NCI-H1436 treated with DMSO at 0.1 percent for 48 hours (cell line): Measurements from ENCODE around the gene AKAP13.

ENCODE experiments used
- DNase-seq: peaks from one replicate; lab custom pipeline; 2025; lab: John Stamatoyannopoulos, UW

Gene AKAP13

DNA sequence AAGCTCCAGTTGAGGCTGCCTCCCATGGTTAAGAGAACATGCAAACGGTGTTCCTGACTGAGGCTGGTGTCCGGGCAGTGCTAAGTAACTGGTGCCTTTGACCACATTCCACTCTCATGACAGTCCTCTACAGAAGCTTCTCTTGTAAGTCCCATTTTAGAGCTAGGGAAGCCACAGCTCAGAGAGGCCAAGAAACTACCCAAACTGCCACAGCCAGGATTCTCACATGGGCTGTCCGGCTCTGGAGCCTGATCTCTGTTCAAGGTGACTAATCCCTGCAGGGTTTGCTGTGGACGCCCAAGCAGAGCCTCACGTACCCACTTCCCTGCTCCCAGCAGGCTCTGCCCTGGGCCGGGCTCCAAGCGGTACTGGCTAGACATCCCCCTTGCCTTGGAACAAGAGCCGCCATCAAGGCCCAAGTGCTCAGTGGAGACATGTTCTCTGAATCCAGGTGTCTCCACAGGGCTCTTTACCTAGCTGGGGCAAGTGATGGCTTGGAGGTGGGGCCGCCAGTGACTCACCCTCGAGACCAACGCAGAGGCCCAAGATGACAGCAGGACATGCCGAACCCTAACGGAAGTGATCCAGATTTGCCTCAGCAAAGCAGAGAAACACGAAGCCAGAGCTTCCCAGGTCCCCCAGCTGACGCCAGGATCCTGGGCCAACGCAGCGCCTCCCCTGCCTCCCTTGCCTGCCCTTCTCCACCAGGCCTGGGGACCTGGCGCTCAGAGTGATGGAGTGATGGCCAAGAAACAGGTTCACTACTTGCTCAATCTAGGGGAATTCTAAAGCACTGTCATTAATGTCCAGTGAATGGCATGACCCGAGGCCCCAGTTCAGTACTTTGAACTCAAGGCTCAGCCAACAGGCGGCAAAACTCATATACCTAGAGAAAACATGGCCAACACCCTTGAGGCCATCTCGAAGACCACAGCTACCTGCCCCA lies 390.0 kb downstream of the AKAP13 start:
- DNase-seq = no peak

DNA sequence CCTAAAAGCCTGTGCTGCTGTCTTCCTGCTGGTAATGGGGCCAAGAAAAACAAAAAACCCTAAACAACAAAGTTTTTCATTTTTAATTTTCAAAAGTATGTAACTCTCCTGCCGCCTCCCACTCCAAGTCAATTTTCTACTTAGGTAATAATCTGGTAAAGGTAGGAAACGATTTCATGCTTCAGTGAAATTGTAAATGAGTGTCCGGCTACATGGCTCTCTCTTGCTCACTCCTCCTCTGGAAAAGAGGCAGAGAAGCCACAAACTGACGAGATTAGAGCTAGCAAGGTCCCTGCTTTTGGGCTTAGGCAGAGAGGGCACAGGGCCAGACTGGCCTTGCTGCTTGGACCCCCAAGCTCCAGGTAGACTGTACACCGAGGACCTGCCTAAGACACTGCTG lies 390.9 kb downstream of the AKAP13 start:
- no peak for DNase-seq

DNA sequence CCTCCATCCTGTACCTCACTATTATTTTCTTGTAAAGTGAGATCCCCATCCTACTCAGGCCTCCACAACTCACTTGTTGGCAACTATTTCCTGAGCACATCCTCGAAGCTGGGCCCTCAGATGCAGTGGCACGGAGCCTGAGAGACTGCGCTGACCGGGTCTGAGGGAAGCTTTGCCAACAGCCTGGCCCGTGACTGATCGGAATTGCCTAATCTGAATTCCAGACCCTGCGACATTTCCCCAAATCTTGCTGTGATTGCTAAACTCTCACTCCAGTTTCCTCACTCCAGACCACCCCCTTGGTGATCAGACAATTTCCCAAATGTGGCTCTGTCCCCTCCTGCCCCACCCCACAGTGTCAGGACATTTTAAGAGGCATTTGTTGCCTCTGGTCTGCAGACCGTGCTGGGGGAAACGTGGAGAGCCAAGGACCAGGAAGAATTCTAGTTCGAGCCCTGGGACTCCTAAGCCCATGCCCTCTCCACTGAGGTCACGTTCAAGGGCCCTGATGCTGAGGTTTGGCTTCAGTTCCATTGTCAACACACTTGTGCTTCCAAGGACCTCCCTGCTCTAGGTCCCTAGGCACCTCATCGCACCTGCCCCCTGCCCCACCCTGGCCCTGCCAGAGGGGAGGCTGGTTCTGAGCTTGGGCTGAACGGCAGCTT lies 391.5 kb downstream of the AKAP13 start:
- no peak for DNase-seq

DNA sequence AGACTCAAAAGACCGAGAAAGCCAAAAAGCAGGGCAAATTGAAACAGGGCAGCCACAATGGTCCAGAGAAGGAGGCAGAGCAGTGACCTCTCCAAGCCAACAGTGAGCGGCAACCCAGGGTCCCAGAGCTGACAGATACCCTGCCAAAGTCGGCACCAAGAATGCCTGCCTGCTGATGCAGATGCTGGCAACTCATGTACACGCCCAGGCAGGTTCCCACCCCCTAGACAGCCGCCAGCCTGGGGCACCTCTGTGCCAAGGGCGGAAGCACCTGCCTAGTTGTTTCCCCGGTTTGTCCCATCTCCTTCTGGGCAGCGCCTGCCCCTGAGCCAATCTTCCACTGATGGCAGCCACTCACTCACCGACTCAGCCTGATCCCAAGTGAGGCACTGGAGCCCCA lies 392.3 kb downstream of the AKAP13 start:
- DNase-seq = no peak

DNA sequence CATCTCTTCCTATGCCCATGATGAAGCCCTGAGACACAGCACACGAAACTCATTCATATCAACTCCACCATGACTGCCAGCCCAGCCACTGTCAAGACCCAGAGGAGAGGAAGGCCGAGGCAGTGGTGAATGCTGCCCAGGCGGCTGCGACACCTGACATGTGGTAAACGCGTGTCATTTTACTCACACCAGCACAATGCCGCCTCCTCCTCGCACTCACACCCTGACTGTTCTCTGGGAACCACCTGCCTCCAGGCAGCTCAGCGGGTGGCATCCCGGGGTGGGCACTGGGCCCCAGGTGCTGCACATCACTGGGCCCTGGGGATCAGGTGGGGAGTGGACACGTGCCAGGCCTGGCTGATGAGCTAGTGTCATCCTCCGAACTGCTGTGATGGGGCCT lies 392.8 kb downstream of the AKAP13 start:
- DNase-seq = no peak

DNA sequence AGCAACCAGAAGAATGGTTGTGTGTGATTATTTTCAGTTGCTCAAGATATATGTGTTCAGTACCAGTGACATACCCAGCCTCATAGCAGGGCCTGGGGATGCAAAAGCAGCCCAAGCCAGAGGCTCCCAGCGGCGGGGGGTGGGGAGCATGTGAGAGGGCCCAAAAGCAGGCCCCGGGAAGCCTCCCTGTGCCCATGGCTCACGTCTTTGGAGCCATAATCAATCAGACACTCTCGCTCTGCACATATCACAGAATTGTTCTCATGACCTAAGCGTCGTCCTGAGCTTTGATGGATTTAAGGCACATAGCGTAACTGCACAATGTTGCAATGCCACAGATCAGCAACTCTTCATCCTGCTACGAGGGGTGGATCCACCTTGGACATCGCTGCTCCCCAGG lies 393.6 kb downstream of the AKAP13 start:
- no peak for DNase-seq

DNA sequence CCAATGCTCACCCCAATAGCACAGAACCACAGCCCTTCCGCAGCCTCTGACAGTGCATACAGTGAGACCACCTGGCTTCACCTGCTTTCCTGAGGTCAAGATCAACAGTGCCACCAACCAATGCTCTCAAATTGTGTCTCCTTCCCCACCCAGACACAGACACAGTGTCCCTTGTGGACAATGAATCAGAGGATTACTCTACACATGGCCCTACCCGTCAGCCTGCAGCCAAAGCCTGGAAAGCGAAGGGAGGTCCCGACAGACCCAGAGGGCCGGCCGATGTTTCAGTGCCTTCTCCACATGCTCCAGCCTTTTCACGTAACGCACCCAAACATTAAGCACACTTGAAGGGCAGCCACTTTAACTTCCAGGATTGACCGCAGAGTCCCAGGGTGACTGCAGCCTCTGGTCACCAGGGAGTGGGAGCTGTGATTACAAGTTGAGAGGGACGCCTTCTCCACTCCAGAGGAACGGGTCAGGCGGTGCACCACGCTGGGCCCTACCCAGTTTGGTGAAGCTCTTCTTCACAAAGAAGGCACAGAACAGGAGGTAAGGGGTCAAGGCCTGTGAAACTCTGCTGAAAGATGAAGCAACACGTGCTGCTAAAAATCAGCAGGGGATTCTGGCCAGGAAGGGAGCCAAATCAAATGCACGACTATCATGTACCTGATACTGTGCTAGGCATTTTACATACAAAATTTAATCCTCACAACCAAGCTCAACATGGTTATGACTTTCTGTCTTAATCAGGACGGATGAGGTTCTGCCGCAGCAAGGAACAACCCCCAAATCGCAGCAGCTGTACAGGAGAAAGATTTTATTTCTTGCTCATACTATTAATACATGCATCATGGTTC lies 397.1 kb downstream of the AKAP13 start:
- no peak for DNase-seq

DNA sequence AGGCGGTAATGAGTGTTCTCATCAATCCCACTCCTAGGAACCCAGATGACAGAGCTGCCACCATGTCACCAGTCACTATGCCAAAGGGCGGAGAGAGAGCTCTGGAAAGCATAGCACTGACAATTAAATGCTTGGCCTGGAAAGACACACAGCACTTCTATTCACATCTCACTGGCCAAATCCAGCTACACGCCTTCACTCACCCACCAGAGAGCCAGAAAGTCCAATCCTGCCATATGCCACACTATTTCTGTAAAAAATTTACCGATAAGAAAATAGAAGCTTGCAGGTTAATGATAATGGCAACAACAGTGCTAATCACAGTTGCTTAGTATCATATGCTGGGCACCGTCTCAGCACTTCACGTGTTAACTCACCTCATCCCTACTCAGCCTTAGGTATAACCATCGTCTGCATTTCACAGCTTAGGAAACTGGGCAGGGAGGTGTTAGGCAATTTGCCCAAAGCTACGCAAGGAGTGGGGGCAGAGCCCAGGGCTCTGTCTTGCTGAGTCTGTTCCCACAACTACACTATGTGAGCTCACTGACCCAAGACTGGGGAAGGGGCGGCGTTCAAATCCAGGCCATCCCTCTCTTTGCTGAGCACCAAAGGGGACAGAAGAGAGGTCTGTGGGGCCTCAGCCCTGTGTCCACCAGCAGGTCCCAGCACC lies 397.8 kb downstream of the AKAP13 start:
- no peak for DNase-seq

DNA sequence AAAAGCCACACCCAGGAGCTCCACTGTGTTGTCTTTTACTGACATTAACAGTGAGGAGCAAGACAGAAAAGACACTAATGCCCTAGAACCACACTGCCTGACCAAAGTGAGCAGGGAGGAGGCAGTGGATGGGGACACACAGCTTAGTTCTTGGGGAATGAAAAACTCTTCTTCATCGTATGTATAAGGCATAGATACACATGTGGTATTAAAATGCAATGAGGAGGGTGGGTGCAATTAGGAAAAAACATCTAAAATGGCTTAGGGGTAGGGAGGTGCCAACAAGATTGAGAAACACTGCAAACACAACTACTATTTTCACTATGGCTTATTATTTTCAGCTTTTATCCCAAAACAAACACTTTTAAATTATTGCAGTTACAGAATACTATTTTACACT lies 398.8 kb downstream of the AKAP13 start:
- DNase-seq = no peak

DNA sequence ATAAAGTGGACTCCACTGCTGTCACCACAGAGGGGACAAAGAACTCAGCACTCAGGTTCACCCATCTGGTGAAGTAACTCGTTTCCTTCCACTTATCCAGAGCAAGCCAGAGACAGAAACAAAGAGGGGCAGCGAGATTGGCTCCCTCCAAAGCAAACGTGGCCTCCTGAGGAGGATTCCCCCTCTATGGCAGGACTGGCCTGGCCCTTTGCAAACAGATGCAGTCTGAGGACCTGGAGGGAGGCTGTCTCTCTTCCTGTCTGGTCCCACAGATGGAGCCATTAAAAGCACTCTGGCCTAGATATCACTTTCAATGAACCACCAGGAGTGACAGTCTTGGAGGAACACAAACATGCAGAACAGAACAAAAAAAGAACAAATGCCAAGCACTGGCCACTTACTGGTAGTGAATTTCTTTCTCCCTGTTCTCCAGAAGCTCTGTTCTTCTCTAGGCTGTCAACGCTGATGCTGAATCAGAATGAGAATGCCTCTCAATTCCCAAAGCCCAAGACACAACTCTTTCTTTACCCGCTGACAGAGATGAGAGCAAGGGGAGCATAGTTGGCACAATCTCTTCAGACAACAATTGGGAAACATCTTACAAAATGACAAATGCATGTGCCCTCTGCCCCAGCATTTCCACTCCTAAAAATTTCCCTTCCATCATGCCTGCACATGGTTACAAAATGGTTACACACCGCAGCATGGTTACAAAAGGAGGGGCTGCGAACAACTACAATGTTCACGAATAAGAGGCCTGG lies 400.0 kb downstream of the AKAP13 start:
- DNase-seq = no peak

DNA sequence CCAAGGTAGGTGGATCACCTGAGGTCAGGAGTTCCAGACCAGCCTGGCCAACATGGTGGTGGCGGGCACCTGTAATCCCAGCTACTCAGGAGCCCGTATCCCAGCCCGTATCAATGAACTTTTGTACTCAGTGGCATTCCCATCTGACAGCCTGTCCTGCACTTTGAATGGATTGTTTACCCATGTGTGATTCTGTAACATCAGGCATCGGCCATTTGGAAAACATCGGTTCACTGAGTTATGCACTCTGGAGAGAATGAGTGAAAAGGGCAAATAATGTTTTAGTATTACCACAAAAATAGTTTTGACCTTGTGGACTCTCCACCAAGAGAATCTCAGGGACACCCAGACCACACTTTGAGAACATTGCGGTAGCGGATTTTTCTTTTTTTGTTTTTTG lies 400.7 kb downstream of the AKAP13 start:
- DNase-seq = no peak

DNA sequence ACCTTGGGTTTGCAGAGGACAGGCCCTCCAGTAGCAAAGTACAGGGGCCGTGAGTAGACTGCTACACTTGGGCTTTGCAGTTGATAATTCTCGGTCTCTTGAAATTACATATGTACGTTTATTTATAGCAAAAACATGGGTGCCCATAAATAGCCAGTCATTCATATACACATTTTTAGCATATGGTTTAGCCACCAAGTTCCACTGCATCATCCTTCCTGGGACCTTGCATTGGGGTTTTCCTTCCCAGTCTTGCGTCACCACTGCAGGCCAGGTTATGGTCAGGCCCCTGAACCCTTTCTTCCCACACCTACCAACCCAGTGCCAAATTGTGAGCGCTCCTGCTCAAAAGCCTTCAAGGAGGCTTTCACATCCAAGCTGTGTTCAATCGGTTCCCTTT lies 401.7 kb downstream of the AKAP13 start:
- DNase-seq = no peak

DNA sequence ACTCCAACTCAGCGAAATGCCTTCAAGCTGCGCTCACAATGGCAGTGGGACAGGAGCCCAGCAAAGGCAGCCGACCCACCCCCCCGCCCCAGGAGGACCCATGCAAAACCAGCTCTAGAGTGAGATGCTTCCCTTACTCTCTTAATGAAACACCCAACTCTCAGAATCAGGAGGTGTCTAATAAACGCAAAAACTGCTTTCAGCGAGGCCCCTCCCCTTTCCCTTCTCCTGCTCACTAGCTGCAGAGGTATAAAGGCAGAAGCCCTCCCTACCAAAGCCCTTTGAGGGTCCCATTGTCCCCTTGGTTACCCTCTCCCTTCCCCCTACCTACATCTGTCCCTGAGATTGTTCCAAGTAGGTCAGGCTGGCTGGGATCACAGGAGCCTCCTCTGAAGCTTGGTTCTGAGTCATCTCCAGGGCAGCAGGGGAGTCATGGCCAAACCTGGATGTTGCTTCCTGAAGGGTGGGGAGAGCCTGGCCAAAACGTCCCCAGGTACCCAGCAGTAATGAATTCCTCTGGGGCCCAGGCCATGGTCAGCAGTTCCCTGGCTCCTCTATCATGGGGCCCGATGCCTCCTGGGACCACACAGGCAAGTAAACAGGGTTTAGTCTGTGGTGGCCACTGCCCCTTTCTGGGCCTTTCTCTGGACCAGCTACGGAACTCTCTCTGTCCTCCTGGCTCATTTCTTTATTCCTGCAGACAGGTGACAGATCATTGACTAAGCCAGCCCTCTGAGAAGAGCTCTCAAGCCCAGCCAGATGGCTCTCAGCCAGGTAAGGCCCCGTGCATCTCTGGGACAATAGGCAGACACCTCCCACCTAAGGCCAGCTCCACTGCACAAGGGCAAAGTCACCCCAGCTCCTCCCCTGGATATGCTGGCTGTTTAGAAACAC lies 405.7 kb downstream of the AKAP13 start:
- DNase-seq = peak; percentile 25

DNA sequence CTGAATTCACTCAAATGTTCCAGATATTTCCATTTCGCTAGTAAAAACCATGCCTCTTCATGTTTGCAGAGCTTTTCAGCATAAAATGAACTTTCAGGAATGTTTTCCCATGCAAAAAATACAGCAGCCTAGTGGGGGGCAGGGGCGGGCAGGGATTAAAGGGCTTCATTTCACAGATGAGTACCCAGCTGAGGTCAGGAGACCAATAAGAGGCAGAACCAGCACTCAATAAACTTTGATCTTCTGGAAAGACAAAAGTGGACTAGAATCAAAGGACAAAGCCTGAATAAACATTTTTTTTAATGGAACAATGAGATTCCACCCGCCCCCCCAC lies 406.3 kb downstream of the AKAP13 start:
- DNase-seq = no peak

DNA sequence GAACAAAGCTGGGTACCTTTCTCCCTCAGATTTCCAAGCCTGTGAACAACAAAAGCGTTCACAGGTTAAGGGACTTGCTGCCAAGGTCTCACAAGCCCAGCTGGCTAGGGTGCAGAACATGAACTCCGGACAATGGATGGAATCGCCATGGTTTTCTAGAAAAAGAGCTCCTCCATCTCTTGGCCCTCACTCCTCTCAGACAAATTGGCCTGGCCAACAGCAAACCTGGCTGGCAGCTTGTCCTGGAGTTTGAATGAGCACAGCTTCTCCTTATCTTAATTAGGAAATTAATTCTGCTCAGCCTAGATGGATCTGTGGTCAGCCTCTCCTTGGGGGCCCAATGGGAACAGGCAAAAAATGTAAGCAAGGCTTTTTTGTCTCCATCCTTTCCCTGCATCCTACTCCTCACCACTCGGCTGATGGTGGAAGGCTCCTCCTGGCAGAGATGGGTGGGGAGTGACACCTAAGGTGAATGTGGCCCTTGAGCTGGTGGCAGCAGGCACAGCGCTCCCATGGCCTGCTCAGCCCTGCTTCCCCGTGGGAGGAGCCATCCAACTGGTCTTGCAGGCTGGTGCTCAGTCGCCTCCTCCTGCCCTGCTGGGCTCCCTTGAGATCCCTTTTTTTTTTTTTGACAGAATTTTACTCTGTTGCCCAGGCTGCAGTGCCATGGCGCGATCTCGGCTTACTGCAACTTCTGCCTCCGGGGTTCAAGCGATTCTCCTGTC lies 408.5 kb downstream of the AKAP13 start:
- DNase-seq = no peak

DNA sequence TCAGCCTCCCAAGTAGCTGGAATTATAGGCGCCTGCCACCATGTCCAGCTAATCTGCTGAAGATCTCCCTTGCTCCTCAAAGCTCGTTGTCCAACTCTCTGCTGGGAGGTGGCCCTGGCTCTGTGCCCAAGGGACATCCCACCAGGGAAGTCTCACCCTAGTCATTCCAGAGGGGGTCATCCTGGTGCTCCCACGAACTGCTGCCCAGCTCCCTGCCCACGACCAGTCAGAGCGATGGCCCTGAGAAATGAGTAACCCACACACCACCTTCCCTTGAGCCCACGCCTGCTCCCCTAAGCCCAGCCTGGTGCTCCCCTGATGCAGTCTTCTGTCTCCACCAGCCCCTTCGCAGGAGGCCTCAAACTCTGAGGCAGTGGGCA lies 409.1 kb downstream of the AKAP13 start:
- no peak for DNase-seq

DNA sequence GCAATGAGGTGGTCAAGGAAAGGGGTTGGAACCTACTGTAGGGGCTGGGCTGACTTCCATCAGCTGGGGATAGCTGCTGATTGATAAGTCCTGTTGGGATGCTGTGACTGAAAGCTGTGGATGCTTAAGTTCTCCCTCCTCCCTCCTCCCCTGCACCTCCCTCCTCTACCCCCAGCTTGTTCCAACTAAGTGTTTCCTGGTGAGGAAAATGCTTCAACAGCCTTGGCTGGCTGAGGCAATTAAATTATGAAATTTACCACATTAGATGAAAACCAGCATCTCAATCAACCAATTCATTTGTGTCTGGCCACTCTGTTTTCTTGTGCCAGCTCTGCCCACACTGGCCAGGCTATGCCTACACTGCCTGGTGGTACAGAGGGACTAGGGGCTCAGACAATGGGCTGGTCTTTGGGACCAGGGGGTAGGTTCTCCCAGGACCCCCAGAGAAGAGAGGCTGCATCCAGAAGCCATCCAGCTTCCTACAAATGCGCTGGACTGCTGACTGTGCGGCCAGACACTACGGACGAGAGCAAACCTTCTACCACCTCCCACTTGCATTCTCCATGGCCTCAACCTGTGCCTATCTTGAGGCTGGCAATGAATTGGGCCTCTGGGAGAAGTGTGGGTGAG lies 411.8 kb downstream of the AKAP13 start:
- no peak for DNase-seq

DNA sequence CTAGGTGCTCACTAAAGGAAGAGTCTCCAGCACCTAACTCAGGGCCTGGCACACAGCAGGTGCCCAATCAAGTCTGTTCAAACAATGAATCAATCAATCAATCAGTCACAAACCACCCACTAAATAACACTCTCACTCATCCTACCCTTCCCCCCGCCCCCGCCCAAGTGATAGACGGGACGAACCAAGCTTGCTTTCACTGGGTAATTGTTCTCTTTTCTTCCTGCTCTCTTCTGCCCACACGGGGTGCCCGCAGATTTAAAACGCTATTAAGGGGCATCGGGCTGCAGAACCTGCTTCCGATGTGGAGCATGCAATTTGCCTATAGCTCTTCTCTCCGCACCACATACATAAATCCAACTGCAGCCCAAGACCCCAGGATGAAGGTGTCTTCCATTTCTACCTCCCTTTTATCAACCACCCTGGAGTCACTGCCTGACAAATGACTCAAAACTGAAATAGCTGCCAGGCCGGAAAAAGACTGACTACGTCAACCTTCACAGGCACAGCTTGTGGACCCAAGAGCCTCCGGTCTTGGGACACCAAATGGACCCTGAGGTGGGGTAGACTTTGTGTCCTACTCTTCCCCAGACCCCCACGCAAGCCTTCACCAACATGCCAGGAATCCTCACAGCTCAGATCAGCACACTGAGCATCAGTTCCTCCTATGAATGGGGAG lies 412.6 kb downstream of the AKAP13 start:
- DNase-seq = no peak
